HG02759 (cell line): Measurements from ENCODE around the gene MRPS16.

ENCODE experiments used
- ATAC-seq: cut with Tn5 transposase; IDR thresholded peaks from one replicate; pipeline ENCODE4 v1.9.1; 2021; ENCODE audit warnings: mild to moderate bottlenecking, moderate library complexity; ENCODE audit not compliant: unreplicated experiment

The MRPS16 gene

DNA sequence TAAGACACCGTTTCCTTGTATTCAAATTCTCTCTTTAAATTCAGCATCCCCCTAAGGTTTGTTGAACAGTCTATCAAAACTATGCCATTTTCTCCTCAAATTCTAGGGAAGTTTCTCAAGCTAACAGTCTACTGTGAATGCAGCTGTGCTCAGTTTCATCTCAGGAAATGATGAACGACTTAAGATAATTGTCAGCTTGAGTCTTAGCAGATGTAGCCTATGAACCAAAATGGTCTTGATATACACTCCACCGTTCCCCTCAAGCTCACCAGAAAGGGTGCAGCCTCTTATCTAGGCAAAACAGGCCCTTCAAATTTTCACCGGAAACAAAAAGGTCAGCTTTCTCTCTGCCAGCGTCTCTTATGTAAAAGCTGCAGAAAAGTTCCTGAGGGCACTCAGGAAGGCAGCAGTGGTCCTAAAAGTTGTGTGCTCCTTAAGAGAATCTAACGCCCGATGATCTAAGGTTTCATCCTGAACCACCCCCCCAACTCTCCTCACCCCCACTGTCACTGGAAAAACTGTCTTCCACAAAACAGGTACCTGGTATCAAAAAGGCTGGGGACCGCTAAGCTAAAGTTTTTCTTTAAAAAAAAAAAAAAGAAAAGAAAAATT is 7.5 kb downstream of the MRPS16 start:
- no peak for ATAC-seq

DNA sequence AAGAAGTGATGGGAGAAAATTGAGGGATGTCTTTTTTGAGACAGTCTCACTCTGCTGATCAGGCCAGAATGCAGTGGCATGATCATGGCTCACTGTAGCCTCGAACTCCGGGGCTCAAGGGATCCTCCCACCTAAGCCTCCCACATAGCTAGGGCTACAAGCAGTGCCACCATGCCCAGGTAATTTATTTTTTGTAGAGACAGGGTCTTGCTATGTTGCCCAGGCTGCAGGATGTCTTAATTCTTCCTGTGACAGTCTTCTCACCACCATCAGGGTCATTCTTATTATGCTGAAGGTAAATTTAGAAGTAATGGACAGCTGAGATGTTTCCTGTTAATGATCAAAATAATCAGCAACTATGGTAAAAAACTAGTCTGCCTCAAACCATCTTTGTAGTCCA is 12.5 kb downstream of the MRPS16 start:
- no peak for ATAC-seq

GRCh38 chr10:73238990-73239566 is 13.4 kb downstream of the MRPS16 start:
- ATAC-seq: no peak

GRCh38 chr10:73234695-73235094 is 17.7 kb downstream of the MRPS16 start:
- ATAC-seq: no peak

GRCh38 chr10:73233883-73234282 is 18.6 kb downstream of the MRPS16 start:
- no peak for ATAC-seq

GRCh38 chr10:73232887-73233286 is 19.6 kb downstream of the MRPS16 start:
- no peak for ATAC-seq

GRCh38 chr10:73229567-73229966 is 22.9 kb downstream of the MRPS16 start:
- ATAC-seq: no peak

GRCh38 chr10:73228247-73228646 is 24.2 kb downstream of the MRPS16 start:
- no peak for ATAC-seq

- ATAC-seq: no peak
These were observed 25.8 kb downstream of the MRPS16 start for GRCh38 chr10:73226663-73227062.

DNA sequence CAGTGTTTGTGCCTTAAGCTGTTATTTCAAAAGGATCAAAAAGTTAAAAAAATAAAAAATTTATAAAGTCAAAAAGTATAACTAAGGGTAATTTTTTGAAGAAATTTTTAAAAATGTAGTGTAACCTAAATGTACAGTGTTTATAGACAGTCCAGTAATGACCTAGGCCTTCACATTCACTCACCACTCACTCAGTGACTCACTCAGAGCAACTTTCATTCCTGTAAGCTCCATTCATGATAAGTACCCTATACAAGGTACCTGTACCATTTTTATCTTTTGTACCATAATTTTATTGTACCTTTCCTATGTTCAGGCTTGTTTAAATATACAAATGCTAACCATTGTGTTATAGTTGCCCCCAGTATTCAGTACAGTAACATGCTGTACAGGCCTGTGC is 26.9 kb downstream of the MRPS16 start:
- no peak for ATAC-seq

DNA sequence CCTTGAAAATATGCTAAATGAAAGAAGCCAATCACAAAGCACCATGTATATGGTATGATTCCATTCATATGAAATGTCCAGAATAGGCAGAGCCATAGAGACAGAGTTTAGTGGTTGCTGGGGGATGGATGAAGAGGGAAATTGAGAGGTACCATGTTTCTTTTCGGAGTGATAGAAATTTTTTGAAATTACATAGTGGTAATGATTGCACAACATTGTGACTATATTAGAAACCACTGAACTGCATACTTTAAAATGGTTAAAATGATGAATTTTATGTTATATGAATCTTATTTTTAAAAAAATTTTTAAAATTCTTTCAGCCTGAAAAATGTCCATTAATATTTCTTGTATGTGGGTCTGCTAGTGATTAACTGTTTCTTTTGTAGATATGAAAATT is 31.5 kb downstream of the MRPS16 start:
- ATAC-seq: no peak

- no peak for ATAC-seq
These were observed 33.1 kb downstream of the MRPS16 start for GRCh38 chr10:73219384-73219783.

DNA sequence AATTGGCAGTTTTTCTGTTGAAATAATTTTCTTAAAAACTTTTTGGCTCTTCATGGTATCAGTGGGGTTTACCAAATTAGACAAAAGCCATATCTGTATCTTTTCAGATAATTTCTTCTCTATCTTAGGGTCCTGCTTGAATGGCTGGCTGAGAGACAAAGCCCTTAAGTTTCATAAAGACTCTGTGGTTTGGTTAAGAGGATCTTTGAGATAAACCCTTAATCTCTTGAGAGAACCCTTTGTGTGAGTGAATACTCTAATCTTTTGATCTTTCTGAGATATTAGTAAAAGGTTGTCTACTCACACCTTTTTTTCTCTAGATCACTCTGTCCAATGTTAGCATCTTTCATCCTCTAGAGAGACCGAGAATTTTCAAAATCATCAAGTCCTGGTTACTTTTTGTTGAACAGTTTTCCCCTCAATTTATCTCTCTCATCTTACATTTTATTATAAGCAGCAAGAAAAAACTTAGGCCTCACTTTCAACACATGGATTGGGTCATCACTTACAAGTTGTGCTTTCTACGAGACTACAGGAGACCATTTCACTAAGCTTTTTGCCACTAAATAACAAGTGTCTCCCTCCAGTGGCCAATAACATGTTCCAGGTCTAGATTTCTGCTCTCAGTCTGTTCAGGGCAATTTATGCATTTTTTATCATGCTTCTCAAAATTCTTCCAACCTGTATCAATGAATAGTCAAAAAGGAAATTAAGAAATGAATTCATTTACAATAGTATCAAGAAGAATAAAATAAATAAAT is 33.8 kb downstream of the MRPS16 start:
- no peak for ATAC-seq

DNA sequence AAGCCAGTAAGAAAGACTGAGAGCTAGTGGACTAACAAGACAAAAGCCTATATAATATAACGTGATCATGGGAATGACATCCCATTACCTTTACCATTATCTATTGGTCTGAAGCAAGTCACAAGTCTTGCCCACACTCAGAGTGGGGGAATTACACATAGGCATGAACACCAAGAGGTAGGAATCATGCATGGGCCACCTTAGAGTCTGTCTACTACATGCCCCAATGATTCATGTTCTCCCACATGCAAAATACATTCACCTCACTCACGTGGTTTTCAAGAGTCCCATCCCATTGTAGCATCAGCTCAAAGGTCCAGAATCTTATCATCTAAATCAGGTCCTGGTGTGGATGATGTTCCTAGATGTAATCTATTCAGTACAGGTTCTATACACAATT is 34.8 kb downstream of the MRPS16 start:
- ATAC-seq: no peak

GRCh38 chr10:73215749-73216148 is 36.7 kb downstream of the MRPS16 start:
- ATAC-seq: no peak

DNA sequence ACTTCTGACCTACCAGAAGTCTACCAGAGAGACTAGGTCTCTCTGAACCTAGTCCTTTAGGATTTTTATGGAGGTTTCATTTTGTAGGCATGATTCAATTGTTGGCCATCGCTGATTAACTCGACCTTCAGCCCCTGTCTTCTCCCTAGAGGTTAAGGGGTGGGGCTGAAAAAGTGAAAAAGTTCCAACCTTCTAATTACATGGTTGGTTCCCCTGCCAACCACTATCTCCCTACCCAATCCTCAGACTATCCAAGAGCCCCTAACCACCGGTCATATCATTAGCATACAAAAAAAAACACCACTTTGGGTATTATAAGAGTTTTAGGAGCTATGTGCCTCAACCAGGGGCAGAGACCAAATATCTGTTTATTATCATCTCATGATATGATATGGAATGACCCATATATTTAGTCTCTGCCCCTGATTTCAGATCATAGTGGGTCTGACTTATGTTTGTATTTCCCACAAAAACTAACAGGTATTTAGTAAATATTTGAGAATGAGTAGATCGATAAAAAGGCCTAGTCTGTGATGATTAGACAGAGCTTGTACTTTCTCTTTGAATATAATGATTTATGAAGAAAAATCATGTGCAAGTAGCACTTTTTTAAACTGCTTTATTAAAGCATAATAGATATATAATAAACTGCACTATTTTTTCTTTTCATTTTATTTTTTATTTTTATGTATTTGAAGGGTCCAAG is 41.2 kb downstream of the MRPS16 start:
- ATAC-seq: no peak

GRCh38 chr10:73210395-73211105 is 41.9 kb downstream of the MRPS16 start:
- no peak for ATAC-seq

DNA sequence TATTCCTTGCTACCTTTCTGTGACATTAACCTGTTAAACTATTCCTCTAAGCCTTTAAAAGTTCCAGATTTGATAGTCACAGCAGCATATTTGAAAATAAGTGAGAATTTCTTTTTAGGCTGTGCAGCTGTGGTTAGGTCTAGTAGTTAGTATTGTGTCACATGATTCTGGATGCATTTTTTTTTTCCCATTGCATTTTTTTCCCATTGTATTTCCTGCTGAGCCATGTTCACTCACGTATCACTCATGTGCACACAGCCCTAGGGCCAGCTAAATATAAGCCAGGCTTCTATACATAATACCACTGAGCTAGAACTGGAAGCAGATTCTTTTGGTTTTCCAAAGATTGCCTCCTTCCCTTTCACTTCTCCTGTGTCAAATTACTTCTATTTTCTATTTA is 42.7 kb downstream of the MRPS16 start:
- ATAC-seq: no peak

DNA sequence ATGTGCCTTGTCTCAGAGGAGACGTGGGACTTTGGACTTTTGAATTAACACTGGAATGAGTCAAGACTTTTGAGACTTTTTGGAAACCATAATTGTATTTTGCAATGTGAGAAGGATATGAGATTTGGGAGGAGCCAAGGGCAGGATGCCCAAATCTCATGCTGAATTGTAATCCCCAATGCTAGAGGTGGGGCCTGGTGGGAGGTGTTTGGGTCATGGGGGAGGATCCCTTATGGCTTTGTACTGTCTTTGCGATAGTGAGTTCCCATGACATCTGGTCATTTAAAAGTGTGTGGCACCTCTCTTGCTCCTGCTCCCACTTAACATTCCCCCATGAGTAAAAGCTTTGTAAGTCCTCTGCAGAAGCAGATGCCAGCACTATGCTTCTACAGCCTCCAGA is 44.6 kb downstream of the MRPS16 start:
- ATAC-seq: no peak

DNA sequence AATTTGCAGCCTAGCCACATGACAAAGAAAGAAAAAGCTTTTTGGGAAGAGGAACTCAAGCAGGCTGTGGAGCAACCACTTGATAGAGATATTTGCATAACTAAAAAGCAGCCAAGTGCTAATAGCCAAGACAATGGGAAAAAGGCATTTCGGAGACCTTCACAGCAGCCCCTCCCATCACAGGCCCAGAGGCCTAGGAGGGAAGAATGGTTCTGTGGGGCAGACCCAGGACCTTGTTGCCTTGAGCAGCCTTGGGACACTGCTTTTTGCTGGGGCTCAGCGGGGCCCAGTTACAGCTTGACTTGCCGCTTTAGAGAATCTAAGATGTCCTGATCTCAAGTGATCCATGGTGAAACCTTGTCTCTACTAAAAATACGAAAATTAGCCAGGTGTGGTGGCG is 46.1 kb downstream of the MRPS16 start:
- ATAC-seq: no peak

- ATAC-seq: no peak
These were observed 46.6 kb downstream of the MRPS16 start for GRCh38 chr10:73205890-73206289.
